BE2C (cell line): ENCODE results near the gene ARHGAP5.
A peak's percentile ranks its signal among the peaks of the same experiment; 100 is the strongest.

Experiments used
- DNase-seq: peaks from one replicate; pipeline ENCODE4 v3.0.0-alpha.2; 2020
- H3K27me3 ChIP-seq: fragments of 250-450 bp; sonication (Bioruptor Pico); 2 replicates; pipeline ENCODE4 v1.5.1; 2020; ENCODE audit warnings: mild to moderate bottlenecking
- H3K36me3 ChIP-seq: fragments of 250-450 bp; sonication (Bioruptor Pico); 2 replicates; pipeline ENCODE4 v1.5.1; 2020; ENCODE audit warnings: mild to moderate bottlenecking
- H3K4me1 ChIP-seq: fragments of 250-450 bp; sonication (Bioruptor Pico); 2 replicates; pipeline ENCODE4 v1.5.1; 2020
- H3K4me3 ChIP-seq: 2 replicates; pipeline ENCODE4 v1.5.1; 2011; ENCODE audit warnings: low read depth, low read length
- H3K9me3 ChIP-seq: fragments of 250-450 bp; sonication (Bioruptor Pico); 2 replicates; pipeline ENCODE4 v1.5.1; 2020
- CTCF ChIP-seq: IDR thresholded peaks from 2 replicates; pipeline ENCODE4 v1.5.1; 2012; ENCODE audit warnings: mild to moderate bottlenecking, low read depth, low read length

The ARHGAP5 gene

GRCh38 chr14:32072676-32073075 lies 4.4 kb upstream of the ARHGAP5 start:
- TF ChIP-seq CTCF: no peak
- no peak for DNase-seq
- Histone ChIP-seq H3K4me3 (no peak overlapping the region), H3K9me3 (no peaks in the 10 kb centered on the region), H3K4me1 (peaks cover 5% of the 10 kb centered on the region; the same call in 1 of the 2 replicates), H3K36me3 (no peaks in the 10 kb centered on the region), H3K27me3 (no peaks in the 10 kb centered on the region)

- Histone ChIP-seq H3K27me3 (no peaks in the 10 kb centered on the region), H3K4me3 (no peak overlapping the region), H3K9me3 (no peaks in the 10 kb centered on the region), H3K36me3 (no peaks in the 10 kb centered on the region), H3K4me1 (peaks cover 5% of the 10 kb centered on the region; the same call in 1 of the 2 replicates)
- DNase-seq: peak; percentile 62
- TF ChIP-seq CTCF: peak; percentile 82
Observed at GRCh38 chr14:32073537-32074189, 3.4 kb upstream of the ARHGAP5 start.

DNA sequence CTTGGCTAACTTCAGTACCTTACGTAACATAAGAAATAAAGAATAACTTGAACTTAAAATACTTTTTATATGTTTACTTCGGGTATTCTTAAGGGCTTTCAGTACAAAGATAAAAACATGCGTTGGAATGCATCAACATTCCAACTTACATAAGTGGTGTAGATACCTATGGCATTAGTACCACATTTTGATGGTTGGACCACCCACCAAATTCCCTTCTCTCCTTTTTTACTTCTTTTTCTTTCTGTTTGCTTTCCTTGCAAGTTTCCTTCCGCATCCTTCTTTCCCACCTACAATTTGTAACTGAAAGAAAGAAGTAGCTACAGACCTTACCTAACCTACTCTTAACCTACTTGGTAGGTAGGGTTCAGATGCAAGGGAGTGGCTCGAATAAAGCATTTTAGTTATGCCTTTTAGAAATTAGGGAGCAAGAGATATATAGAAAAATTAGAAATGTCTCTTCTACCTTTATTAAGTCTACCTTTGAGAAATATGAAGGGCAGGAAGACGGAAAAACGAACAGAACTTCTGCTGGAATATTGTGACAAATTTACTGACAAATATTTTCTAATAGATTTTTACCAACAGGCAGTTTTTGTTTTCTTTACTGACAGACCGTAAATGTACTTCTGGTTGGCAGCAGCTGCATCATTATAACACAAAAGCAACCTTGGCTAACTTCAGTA lies 2.1 kb upstream of the ARHGAP5 start:
- DNase-seq: no peak
- TF ChIP-seq CTCF: no peak
- H3K4me1 ChIP-seq: peaks cover 5% of the 10 kb centered on the region; the same call in 1 of the 2 replicates
- no peaks in the 10 kb centered on the region for H3K27me3 ChIP-seq
- no peaks in the 10 kb centered on the region for H3K9me3 ChIP-seq
- H3K36me3 ChIP-seq: no peaks in the 10 kb centered on the region
- peak overlapping the region; percentile 95 for H3K4me3 ChIP-seq

- H3K36me3 ChIP-seq: no peaks in the 10 kb centered on the region
- no peaks in the 10 kb centered on the region for H3K27me3 ChIP-seq
- peaks cover 5% of the 10 kb centered on the region; the same call in 1 of the 2 replicates for H3K4me1 ChIP-seq
- TF ChIP-seq CTCF: no peak
- no peak for DNase-seq
- peak overlapping the region; percentile 95 for H3K4me3 ChIP-seq
- no peaks in the 10 kb centered on the region for H3K9me3 ChIP-seq
Observed at GRCh38 chr14:32075672-32076277, 1.3 kb upstream of the ARHGAP5 start.

- peaks cover 5% of the 10 kb centered on the region; the same call in 1 of the 2 replicates for H3K4me1 ChIP-seq
- no peaks in the 10 kb centered on the region for H3K9me3 ChIP-seq
- no peaks in the 10 kb centered on the region for H3K27me3 ChIP-seq
- H3K36me3 ChIP-seq: no peaks in the 10 kb centered on the region
- TF ChIP-seq CTCF: no peak
- DNase-seq: peak; percentile 98
- peak overlapping the region; percentile 95 for H3K4me3 ChIP-seq
Observed at GRCh38 chr14:32076278-32077080, 625 bp upstream of the ARHGAP5 start.
